WI38 (cell line): Measurements from ENCODE around the gene BLNK.

Experiments
- H3K4me3 ChIP-seq: 2 replicates; pipeline ENCODE4 v1.5.1; 2011; ENCODE audit warnings: low read depth, mild to moderate bottlenecking, control low read depth, low read length
- TF ChIP-seq, protein P1 (sequence below): IDR thresholded peaks from 2 replicates; pipeline ENCODE4 v1.5.1; 2012; ENCODE audit warnings: low read depth, mild to moderate bottlenecking, control low read depth, low read length

BLNK gene

DNA sequence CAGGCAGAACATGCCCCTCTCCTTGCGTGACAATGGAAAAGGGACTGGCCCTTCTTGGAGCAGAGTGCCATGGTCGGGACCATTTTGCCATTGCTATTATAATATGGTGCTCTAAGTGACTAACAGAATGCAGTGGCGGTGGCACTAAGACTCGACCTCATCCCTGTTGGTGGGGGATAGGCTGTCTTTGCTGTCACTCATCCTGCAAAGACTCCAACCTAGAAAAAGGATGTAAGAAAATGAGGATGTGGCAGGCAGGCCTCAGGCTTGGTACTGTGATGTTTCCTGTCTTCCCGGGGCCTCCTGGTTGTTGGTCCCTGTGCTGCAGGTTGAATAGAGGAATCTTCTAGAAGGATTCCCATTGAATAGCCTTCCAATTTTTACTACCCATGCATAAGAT is 18.6 kb downstream of the BLNK start:
- TF ChIP-seq, protein P1, sequence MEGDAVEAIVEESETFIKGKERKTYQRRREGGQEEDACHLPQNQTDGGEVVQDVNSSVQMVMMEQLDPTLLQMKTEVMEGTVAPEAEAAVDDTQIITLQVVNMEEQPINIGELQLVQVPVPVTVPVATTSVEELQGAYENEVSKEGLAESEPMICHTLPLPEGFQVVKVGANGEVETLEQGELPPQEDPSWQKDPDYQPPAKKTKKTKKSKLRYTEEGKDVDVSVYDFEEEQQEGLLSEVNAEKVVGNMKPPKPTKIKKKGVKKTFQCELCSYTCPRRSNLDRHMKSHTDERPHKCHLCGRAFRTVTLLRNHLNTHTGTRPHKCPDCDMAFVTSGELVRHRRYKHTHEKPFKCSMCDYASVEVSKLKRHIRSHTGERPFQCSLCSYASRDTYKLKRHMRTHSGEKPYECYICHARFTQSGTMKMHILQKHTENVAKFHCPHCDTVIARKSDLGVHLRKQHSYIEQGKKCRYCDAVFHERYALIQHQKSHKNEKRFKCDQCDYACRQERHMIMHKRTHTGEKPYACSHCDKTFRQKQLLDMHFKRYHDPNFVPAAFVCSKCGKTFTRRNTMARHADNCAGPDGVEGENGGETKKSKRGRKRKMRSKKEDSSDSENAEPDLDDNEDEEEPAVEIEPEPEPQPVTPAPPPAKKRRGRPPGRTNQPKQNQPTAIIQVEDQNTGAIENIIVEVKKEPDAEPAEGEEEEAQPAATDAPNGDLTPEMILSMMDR: no peak
- H3K4me3 ChIP-seq: no peak overlapping the region

DNA sequence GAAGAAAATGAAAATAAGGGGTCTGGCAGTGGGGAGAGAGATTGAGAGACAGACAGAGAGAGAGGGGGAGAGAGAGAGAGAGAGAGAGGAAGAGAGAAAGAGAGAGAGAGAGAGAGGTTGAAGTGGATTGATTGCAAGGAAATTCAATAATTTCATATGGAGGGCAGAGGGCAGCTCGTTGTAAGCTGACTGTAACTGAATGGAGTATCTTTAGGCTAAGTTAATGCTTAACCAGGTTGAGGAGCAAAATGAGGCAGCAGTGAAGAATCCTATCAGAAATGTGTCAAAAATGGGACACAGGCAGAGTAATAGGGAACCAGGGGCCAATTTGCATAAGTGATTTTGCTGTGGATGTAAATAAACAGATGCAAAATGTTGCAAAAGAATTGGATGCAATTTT is 21.0 kb downstream of the BLNK start:
- TF ChIP-seq, protein P1: no peak
- H3K4me3 ChIP-seq: no peak overlapping the region

DNA sequence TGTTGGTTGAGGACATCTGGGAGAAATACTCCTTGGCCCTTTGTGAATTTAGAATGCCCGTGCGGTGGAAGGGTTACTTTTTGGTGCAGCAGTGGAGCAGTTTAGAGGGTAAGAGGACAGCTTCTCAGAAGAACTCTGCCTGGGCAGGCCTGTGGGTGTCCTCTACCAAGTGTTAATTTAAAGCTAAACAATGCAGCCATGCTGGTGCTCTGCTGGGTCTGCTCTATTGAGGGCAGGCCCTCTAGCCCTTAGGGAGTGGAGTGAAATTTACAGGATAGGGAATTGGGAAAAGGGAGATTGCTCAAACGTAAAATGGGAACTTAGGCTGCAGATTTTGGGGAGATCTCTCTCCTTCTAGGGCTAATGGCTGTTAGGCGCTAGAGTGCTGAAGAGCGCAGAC is 22.1 kb downstream of the BLNK start:
- TF ChIP-seq, protein P1: no peak
- H3K4me3 ChIP-seq: no peak overlapping the region

DNA sequence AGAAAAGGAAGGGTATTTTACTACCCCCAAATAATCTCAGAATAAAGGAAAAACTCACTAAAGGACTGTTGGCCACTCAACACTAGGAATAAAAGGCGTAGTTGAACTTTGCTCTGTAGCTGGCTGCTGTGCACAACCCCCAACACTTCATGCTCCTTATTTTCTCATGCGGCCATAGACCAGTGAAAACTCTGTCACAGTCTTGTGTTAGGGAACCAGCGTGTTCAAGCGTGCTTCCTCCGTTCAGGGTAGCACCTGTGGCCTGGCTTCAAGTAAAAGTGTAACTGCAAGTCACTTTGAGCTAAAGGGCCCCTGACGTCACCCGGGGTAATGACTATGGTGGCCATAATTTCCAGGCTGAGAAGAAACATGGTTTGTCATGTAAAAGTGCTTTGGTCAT is 27.0 kb downstream of the BLNK start:
- TF ChIP-seq, protein P1: no peak
- no peak overlapping the region for H3K4me3 ChIP-seq

DNA sequence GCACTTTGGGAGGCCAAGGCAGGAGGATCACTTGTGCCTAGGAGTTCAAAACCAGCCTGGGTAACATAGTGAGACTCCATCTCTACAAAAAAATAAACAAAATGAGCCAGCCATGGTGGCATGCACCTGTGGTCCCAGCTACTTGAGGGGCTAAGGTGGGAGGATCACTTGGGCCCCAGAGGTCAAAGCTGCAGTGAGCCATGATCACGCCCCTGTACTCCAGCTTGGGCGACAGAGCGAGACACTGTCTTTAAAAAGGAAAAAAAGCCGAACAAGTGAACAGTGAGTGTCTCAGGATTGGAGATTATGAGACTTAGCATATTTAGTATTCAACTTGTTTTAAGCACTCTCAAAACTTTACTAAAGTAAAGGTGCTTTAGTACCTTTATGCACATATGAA is 28.1 kb downstream of the BLNK start:
- TF ChIP-seq, protein P1: no peak
- H3K4me3 ChIP-seq: no peak overlapping the region

DNA sequence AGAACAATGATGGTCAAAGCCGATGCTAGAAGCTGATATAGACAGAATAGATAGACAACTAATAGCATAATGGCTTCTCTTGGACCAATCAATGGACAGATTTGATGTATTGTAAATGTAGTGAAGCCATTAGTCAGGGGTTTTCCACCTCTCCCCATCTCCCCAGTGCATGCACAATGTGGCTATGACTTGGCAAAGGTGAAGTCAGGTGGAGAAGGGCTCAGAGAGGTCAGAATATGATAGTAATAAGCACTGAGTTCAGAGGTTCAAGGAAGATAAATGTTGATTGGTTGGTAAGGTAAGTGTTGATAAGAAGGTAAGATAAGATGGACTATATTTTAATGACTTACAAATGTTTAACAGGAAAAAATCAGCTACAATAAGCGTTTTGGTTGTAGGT is 28.5 kb downstream of the BLNK start:
- TF ChIP-seq, protein P1: no peak
- H3K4me3 ChIP-seq: no peak overlapping the region

DNA sequence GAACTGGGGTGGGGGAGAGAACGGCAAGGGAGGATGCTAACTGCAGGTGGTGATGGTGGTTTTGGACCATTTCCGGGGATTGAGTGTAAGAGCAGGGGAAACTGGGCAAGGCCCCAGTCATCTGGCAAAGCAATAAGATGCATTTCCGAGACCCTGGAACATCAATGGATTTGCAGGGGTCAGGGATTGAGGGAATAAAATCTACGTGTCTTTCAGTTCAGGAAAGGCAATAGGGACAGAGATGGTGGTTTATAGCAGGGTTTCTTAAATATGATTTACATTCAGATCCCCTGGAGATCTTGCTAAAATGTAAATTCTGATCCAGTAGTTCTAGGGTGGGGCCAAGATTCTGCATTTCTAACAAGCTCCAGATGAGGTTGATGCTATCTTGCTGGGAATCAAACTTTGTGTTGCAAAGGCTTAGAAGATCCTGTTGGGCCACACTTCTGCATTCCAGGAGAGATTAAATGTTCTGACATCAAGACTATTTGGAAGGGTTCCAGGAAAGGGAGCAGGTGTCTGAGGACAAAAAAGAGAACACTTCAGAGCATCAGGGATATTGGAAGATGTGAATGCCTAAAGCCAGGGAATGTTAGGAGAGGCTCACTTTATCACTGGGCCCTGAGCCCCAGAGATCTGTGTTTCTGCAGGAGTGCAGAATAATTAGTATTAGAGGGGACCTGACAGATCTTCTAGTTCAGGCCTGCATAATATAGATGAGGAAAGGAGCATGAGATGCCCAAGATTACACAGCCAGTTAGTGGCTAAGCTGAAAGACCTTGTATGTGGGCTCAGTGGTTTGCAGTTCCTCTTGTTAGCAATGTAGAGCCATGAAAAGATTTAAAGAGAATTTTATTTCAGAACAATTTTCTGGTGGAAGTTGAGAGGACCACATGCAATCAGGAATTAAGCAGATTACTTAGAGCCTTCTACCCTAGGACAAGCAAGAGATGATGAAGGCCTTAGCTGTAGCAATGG is 32.4 kb downstream of the BLNK start:
- TF ChIP-seq, protein P1: no peak
- no peak overlapping the region for H3K4me3 ChIP-seq
